Tongue (tissue), 1 donor: Measurements from ENCODE around the gene ZNF585A. TPM values are rescaled to one million over a fixed set of nuclear protein-coding genes. Genes with fewer than 3 reads are reported as not detected.

Experiments used
- total RNA-seq: library from RNA; depleted of rRNA; stranded (reverse); fragments of >200 nt; gene quantifications from one replicate; pipeline ENCODE4 v1.2.3, GENCODE V29; 2014

The ZNF585A gene
- total RNA-seq, 1 donor from 2014 or later, result 12.8 TPM

Other genes with a start within 250 kb of the ZNF585A start
- gene ZNF420, start 94.3 kb downstream of the ZNF585A start, total RNA-seq, result 28.2 TPM
- gene ZNF585B, start 37.8 kb upstream of the ZNF585A start, total RNA-seq, result 23.5 TPM
- 12.6 TPM for gene ZNF383, start 45.5 kb upstream of the ZNF585A start, total RNA-seq
- 11.6 TPM for gene ZNF527, start 198.4 kb upstream of the ZNF585A start, total RNA-seq